Fibroblast of lung (primary cell): ENCODE results near the gene GRM4.

Experiments used
- EZH2 ChIP-seq: IDR thresholded peaks from 2 replicates; pipeline ENCODE4 v1.5.1; 2012; ENCODE audit warnings: low read length, control low read depth, mild to moderate bottlenecking; ENCODE audit errors: missing control alignments
- TF ChIP-seq, protein P1 (sequence below), 2 donors: IDR thresholded peaks in 1 of 2; conservative IDR thresholded peaks in 1 of 2; 1 replicate in 1 of 2; 2 replicates in 1 of 2; pipeline ENCODE4 v1.5.1; 2011 to 2012; ENCODE audit warnings: low read length in 2 of 2, control low read depth in 1 of 2, inconsistent platforms in 1 of 2, low read depth in 1 of 2, mild to moderate bottlenecking in 1 of 2

DNA sequence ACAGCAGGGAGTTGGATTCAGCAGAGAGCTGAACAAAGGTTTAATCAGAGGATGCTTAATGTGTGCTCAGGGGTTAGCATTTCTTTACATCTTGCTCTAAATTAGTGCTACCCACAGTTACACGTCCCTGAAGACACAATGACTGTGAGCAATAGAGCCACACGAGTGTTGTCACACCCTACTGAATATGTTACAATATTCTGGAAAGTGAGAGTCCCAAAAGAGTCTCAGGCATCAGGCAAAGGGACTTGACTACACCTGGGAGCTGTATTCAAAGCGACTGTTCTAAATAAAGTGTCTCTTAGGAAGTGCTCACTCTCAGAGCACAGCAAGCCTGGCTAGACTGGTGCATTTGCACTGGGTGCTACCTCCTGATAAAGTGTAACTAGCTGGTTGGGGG, 108.7 kb downstream of the GRM4 start:
- TF ChIP-seq, protein P1, sequence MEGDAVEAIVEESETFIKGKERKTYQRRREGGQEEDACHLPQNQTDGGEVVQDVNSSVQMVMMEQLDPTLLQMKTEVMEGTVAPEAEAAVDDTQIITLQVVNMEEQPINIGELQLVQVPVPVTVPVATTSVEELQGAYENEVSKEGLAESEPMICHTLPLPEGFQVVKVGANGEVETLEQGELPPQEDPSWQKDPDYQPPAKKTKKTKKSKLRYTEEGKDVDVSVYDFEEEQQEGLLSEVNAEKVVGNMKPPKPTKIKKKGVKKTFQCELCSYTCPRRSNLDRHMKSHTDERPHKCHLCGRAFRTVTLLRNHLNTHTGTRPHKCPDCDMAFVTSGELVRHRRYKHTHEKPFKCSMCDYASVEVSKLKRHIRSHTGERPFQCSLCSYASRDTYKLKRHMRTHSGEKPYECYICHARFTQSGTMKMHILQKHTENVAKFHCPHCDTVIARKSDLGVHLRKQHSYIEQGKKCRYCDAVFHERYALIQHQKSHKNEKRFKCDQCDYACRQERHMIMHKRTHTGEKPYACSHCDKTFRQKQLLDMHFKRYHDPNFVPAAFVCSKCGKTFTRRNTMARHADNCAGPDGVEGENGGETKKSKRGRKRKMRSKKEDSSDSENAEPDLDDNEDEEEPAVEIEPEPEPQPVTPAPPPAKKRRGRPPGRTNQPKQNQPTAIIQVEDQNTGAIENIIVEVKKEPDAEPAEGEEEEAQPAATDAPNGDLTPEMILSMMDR (conservative IDR thresholded peaks at IDR 0.05 in 1 of 2, IDR thresholded peaks at IDR 0.05 in 1 of 2; ENCODE audit: low read depth in 1 of 2, low read length in 2 of 2): no peak
- TF ChIP-seq EZH2: no peak
